ENCODE measurements around the gene HCN2. TPM values are rescaled to one million over a fixed set of nuclear protein-coding genes. Genes with fewer than 3 reads are reported as not detected.
A peak's percentile ranks its signal among the peaks of the same experiment; 100 is the strongest.

HCN2 gene
- total RNA-seq, 2 donors from 2014 or later = 0.26 TPM; not detected in 1

DNA sequence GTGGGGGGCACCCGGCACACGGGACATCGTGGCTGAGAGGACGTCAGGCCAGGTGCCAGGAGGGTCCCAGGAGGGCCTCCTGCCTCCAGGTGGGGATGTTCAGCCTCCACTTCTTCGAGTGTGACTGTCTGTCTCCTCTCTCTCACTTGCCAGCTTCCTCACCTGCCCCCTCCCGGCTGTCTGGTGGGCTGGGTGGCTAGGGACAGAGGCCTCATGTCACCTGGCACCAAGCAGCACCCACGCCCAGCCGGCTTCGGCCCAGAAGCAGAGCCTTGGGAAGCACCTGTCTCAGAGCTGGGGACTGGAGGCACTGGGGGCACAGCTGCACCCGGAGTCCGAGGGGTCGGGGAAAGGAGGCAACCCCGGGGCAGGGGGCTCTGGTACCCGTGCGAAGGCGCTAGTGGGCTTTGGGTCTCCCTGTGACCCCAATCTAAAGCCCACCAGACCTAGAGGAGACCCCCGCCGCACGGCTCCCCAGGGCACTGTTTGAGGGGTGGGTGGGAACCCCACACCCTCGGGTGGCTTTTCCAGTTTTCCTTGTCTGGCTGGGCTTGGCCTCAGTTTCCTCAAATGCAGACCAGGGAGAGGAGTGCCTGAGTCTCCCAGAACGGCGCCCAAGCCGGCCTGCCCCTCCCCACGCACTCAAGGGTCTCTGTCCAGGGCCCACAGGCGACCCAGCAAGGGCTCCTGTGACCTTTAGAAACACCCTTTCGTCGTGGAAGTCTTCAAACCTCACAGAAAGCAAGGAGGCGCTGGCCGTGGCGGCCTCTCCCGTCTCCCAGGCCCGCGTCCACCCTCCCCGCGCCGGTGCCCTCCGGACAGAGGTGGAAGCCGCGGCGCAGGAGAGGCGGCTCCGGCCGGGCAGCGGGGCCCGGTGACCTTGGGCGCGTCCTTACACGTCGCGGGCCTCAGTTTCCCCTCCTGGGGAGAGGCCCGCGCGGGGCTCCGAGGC is 664 bp upstream of the HCN2 start:
- DNase-seq (no peak), ATAC-seq (no peak)
- H3K4me3 ChIP-seq = no peak overlapping the region
- H3K27ac ChIP-seq = no peak overlapping the region
- H3K4me1 ChIP-seq = peaks cover 29% of the 10 kb centered on the region
- H3K27me3 ChIP-seq = peaks cover 0 to 20% of the 10 kb centered on the region in 2 donors
- H3K36me3 ChIP-seq (replicated peaks in 1 of 2; ENCODE audit: insufficient read depth in 1 of 2, low read depth in 2 of 2) = no peaks in the 10 kb centered on the region
- no peaks in the 10 kb centered on the region for H3K9me3 ChIP-seq
- intact Hi-C loops (cut with DNase I) = no loop called here
- TF ChIP-seq, protein P1, sequence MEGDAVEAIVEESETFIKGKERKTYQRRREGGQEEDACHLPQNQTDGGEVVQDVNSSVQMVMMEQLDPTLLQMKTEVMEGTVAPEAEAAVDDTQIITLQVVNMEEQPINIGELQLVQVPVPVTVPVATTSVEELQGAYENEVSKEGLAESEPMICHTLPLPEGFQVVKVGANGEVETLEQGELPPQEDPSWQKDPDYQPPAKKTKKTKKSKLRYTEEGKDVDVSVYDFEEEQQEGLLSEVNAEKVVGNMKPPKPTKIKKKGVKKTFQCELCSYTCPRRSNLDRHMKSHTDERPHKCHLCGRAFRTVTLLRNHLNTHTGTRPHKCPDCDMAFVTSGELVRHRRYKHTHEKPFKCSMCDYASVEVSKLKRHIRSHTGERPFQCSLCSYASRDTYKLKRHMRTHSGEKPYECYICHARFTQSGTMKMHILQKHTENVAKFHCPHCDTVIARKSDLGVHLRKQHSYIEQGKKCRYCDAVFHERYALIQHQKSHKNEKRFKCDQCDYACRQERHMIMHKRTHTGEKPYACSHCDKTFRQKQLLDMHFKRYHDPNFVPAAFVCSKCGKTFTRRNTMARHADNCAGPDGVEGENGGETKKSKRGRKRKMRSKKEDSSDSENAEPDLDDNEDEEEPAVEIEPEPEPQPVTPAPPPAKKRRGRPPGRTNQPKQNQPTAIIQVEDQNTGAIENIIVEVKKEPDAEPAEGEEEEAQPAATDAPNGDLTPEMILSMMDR (IDR thresholded peaks at IDR 0.05) = no peak
- TF ChIP-seq POLR2A (IDR thresholded peaks at IDR 0.05) = no peak
- WGBS, 2 donors = 12 to 23% methylated on average over 4 to 53 of the region's 54 CpGs

- H3K9me3 ChIP-seq = no peaks in the 10 kb centered on the region
- WGBS, 2 donors = 1% methylated on average over 23 of the region's 50 CpGs; no CpG with 5 or more reads in 1 of the 2 donors
- peaks cover 0 to 20% of the 10 kb centered on the region in 2 donors for H3K27me3 ChIP-seq
- no peak for ATAC-seq
- peaks cover 29% of the 10 kb centered on the region for H3K4me1 ChIP-seq
- no peaks in the 10 kb centered on the region for H3K36me3 ChIP-seq (replicated peaks in 1 of 2; ENCODE audit: insufficient read depth in 1 of 2, low read depth in 2 of 2)
- no peak for DNase-seq
- no peak overlapping the region for H3K4me3 ChIP-seq
- intact Hi-C loops (cut with DNase I) = no loop called here
- no peak overlapping the region for H3K27ac ChIP-seq
- TF ChIP-seq, protein P1 (IDR thresholded peaks at IDR 0.05) = no peak
- TF ChIP-seq POLR2A (IDR thresholded peaks at IDR 0.05) = no peak
Observed at GRCh38 chr19:590396-590745, 690 bp downstream of the HCN2 start.

DNA sequence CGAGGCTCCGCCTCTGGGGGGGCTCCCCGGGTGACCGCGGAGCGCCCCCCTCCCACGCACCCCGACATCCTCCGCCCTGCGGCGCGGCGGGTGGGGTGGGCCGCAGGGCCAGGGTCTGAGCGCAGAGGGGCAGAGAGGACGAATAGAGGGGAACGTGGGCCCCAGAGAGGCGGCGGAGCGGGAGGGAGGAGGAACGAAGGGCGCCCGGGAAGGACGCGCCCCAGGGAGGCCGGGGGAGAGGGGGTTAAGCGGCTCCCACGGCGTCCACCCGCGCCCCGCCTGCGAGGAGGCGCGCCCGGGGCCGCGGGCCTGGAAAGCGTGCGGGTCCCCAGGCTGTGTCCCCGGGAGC is 1.0 kb downstream of the HCN2 start:
- H3K36me3 ChIP-seq (replicated peaks in 1 of 2; ENCODE audit: insufficient read depth in 1 of 2, low read depth in 2 of 2) = no peaks in the 10 kb centered on the region
- WGBS, 2 donors = 2% methylated on average over 36 of the region's 41 CpGs; no CpG with 5 or more reads in 1 of the 2 donors
- no peak overlapping the region for H3K4me3 ChIP-seq
- H3K9me3 ChIP-seq = no peaks in the 10 kb centered on the region
- H3K27ac ChIP-seq = no peak overlapping the region
- peaks cover 29% of the 10 kb centered on the region for H3K4me1 ChIP-seq
- TF ChIP-seq POLR2A (IDR thresholded peaks at IDR 0.05) = no peak
- TF ChIP-seq, protein P1 (IDR thresholded peaks at IDR 0.05) = no peak
- ATAC-seq (no peak), DNase-seq (no peak)
- intact Hi-C loops (cut with DNase I) = no loop called here
- peaks cover 0 to 20% of the 10 kb centered on the region in 2 donors for H3K27me3 ChIP-seq

DNA sequence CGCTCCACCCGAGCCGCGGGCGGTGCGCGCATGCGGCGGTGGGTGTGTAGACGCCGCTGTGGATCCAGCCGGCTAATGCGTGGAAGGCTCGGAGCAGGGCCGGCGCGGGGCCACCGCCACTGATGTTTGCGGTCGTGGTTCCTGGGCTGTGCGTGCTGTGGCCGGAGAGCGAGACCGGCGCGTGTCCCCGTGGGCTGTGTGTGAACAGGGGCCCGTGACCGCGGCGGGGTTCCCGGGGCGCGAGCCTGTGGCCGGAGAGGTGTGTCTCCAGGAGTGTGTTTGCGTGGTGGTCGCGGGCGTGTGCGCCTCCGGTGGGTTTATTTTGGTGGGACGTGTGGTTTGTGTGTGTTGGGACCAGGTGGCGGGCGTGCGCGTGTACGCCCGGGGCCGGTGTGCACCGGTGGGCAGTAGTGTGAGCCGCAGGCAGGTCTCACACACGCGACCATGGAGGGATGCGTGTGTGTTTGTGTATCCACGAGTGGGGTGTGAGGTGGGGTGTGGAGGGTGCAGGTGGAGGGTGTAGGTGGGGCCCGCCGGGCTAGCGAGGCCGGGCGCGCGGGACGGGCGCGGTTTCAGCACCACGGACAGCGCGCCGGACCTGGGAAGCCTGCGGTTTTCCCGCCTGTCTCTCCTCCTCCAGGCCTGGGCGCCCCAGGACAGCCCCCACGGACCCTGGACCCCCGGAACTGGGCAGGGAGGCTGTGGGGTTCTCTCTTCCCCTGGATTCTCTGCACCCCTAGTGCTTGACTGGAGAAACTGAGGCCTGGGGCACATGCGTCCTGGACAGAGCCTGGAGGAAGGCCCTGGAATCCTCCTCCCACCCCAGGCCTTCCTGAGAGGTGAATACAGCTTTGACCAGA is 1.6 kb downstream of the HCN2 start:
- H3K27me3 ChIP-seq = peaks cover 0 to 20% of the 10 kb centered on the region in 2 donors
- peak in 1 of 4 donors; percentile 57 for DNase-seq
- H3K4me3 ChIP-seq = no peak overlapping the region
- no peaks in the 10 kb centered on the region for H3K9me3 ChIP-seq
- no peak overlapping the region for H3K27ac ChIP-seq
- TF ChIP-seq POLR2A (IDR thresholded peaks at IDR 0.05) = no peak
- TF ChIP-seq, protein P1 (IDR thresholded peaks at IDR 0.05) = no peak
- H3K4me1 ChIP-seq = peaks cover 29% of the 10 kb centered on the region
- no peaks in the 10 kb centered on the region for H3K36me3 ChIP-seq (replicated peaks in 1 of 2; ENCODE audit: insufficient read depth in 1 of 2, low read depth in 2 of 2)
- WGBS, 2 donors = 4 to 32% methylated on average over 5 to 74 of the region's 75 CpGs
- peak; percentile 37 for ATAC-seq
- intact Hi-C loops (cut with DNase I) = no loop called here

All from body of pancreas (tissue), 4 donors.